PC-3 (cell line): ENCODE measurements around the gene COL16A1.

Experiments
- CTCF ChIP-seq: fragments of 300-600 bp; sonication (generic); conservative IDR thresholded peaks from 2 replicates; pipeline ENCODE4 v1.5.1; 2017; ENCODE audit warnings: antibody characterized with exemption, low read depth, mild to moderate bottlenecking, low read length
- EZH2phosphoT487 ChIP-seq: fragments of 300-600 bp; sonication (generic); IDR thresholded peaks from 2 replicates; pipeline ENCODE4 v1.6.1; 2018; ENCODE audit warnings: mild to moderate bottlenecking, antibody characterized with exemption, low read length, borderline replicate concordance

- no peak for TF ChIP-seq CTCF
- no peak for TF ChIP-seq EZH2phosphoT487
These were observed 16.2 kb downstream of the COL16A1 start for GRCh38 chr1:31687601-31688000.
